Measurements from ENCODE around the gene AGRP.

Gene AGRP

GRCh38 chr16:67518676-67519075, 35.3 kb upstream of the AGRP start:
- H3K4me1 ChIP-seq (ENCODE audit: control insufficient read depth, low read depth, low read length): no peaks in the 10 kb centered on the region
- H3K4me2 ChIP-seq (ENCODE audit: low read length): no peak overlapping the region
- no peaks in the 10 kb centered on the region for H3K79me1 ChIP-seq (ENCODE audit: low read length)
- no peak overlapping the region for H3K56ac ChIP-seq (ENCODE audit: low read length)
- H3K18ac ChIP-seq (ENCODE audit: low read length): no peak overlapping the region
- no peak overlapping the region for H2BK15ac ChIP-seq (replicated peaks; ENCODE audit: low read depth)
- H3K27me3 ChIP-seq (ENCODE audit: insufficient read depth, low read length, poor library complexity): no peaks in the 10 kb centered on the region
- WGBS (ENCODE audit: extremely low coverage, insufficient coverage, low lambda C conversion rate): no CpG with 5 or more reads among the region's 8 CpGs
- no peaks in the 10 kb centered on the region for H3K79me2 ChIP-seq (ENCODE audit: control insufficient read depth, insufficient read depth, low read length)
- no peak overlapping the region for H4K5ac ChIP-seq (ENCODE audit: low read length)
- H3K9ac ChIP-seq (ENCODE audit: low read length): no peak overlapping the region
- H2BK120ac ChIP-seq (ENCODE audit: low read depth, low read length): no peak overlapping the region
- H3K23ac ChIP-seq (ENCODE audit: low read length): no peak overlapping the region
- H2BK5ac ChIP-seq (ENCODE audit: low read length): no peak overlapping the region
- H3K27ac ChIP-seq (ENCODE audit: low read depth, low read length): no peak overlapping the region
- H2AK5ac ChIP-seq (ENCODE audit: low read length): no peak overlapping the region
- H3K36me3 ChIP-seq (ENCODE audit: control insufficient read depth, insufficient read depth, low read length): no peaks in the 10 kb centered on the region
- H4K8ac ChIP-seq (ENCODE audit: low read depth, low read length): no peak overlapping the region
- H3K4ac ChIP-seq (ENCODE audit: low read depth, low read length): no peak overlapping the region
- H3K4me3 ChIP-seq (ENCODE audit: low read length): no peak overlapping the region
- no peak for DNase-seq

- H2BK5ac ChIP-seq (ENCODE audit: low read length): no peak overlapping the region
- no peak overlapping the region for H3K4me3 ChIP-seq (ENCODE audit: low read length)
- H3K27me3 ChIP-seq (ENCODE audit: insufficient read depth, low read length, poor library complexity): no peaks in the 10 kb centered on the region
- H3K36me3 ChIP-seq (ENCODE audit: control insufficient read depth, insufficient read depth, low read length): no peaks in the 10 kb centered on the region
- H3K56ac ChIP-seq (ENCODE audit: low read length): peak overlapping the region; percentile 7
- H3K4ac ChIP-seq (ENCODE audit: low read depth, low read length): no peak overlapping the region
- no peak overlapping the region for H3K18ac ChIP-seq (ENCODE audit: low read length)
- H2BK120ac ChIP-seq (ENCODE audit: low read depth, low read length): no peak overlapping the region
- H3K79me2 ChIP-seq (ENCODE audit: control insufficient read depth, insufficient read depth, low read length): no peaks in the 10 kb centered on the region
- no peak overlapping the region for H4K5ac ChIP-seq (ENCODE audit: low read length)
- no peak for DNase-seq
- no peak overlapping the region for H2BK15ac ChIP-seq (replicated peaks; ENCODE audit: low read depth)
- no peak overlapping the region for H4K8ac ChIP-seq (ENCODE audit: low read depth, low read length)
- H3K79me1 ChIP-seq (ENCODE audit: low read length): no peaks in the 10 kb centered on the region
- H3K4me1 ChIP-seq (ENCODE audit: control insufficient read depth, low read depth, low read length): no peaks in the 10 kb centered on the region
- H3K23ac ChIP-seq (ENCODE audit: low read length): no peak overlapping the region
- H3K9ac ChIP-seq (ENCODE audit: low read length): no peak overlapping the region
- no peak overlapping the region for H3K4me2 ChIP-seq (ENCODE audit: low read length)
- no peak overlapping the region for H2AK5ac ChIP-seq (ENCODE audit: low read length)
- no CpG with 5 or more reads among the region's 11 CpGs for WGBS (ENCODE audit: extremely low coverage, insufficient coverage, low lambda C conversion rate)
- no peak overlapping the region for H3K27ac ChIP-seq (ENCODE audit: low read depth, low read length)
Observed at GRCh38 chr16:67517661-67518423, 34.5 kb upstream of the AGRP start.

GRCh38 chr16:67517155-67517445, 33.8 kb upstream of the AGRP start:
- Histone ChIP-seq H4K8ac (ENCODE audit: low read depth, low read length) (no peak overlapping the region), H2BK120ac (ENCODE audit: low read depth, low read length) (no peak overlapping the region), H2BK15ac (replicated peaks; ENCODE audit: low read depth) (no peak overlapping the region), H3K23ac (ENCODE audit: low read length) (no peak overlapping the region), H3K27me3 (ENCODE audit: insufficient read depth, low read length, poor library complexity) (no peaks in the 10 kb centered on the region), H3K18ac (ENCODE audit: low read length) (no peak overlapping the region), H4K5ac (ENCODE audit: low read length) (no peak overlapping the region), H2BK5ac (ENCODE audit: low read length) (no peak overlapping the region), H3K4ac (ENCODE audit: low read depth, low read length) (no peak overlapping the region), H3K56ac (ENCODE audit: low read length) (no peak overlapping the region), H3K36me3 (ENCODE audit: control insufficient read depth, insufficient read depth, low read length) (no peaks in the 10 kb centered on the region), H2AK5ac (ENCODE audit: low read length) (no peak overlapping the region), H3K79me1 (ENCODE audit: low read length) (no peaks in the 10 kb centered on the region), H3K9ac (ENCODE audit: low read length) (no peak overlapping the region), H3K4me3 (ENCODE audit: low read length) (no peak overlapping the region), H3K4me2 (ENCODE audit: low read length) (no peak overlapping the region), H3K27ac (ENCODE audit: low read depth, low read length) (no peak overlapping the region), H3K79me2 (ENCODE audit: control insufficient read depth, insufficient read depth, low read length) (no peaks in the 10 kb centered on the region), H3K4me1 (ENCODE audit: control insufficient read depth, low read depth, low read length) (no peaks in the 10 kb centered on the region)
- DNase-seq: no peak
- WGBS (ENCODE audit: extremely low coverage, insufficient coverage, low lambda C conversion rate): no CpG with 5 or more reads among the region's 3 CpGs

GRCh38 chr16:67516296-67517154, 33.2 kb upstream of the AGRP start:
- H3K4me3 ChIP-seq (ENCODE audit: low read length): no peak overlapping the region
- H3K27ac ChIP-seq (ENCODE audit: low read depth, low read length): no peak overlapping the region
- H2BK5ac ChIP-seq (ENCODE audit: low read length): no peak overlapping the region
- no CpG with 5 or more reads among the region's 12 CpGs for WGBS (ENCODE audit: extremely low coverage, insufficient coverage, low lambda C conversion rate)
- no peak overlapping the region for H4K5ac ChIP-seq (ENCODE audit: low read length)
- no peak overlapping the region for H4K8ac ChIP-seq (ENCODE audit: low read depth, low read length)
- H2AK5ac ChIP-seq (ENCODE audit: low read length): no peak overlapping the region
- no peak for DNase-seq
- H2BK15ac ChIP-seq (replicated peaks; ENCODE audit: low read depth): no peak overlapping the region
- no peaks in the 10 kb centered on the region for H3K79me2 ChIP-seq (ENCODE audit: control insufficient read depth, insufficient read depth, low read length)
- no peak overlapping the region for H3K4me2 ChIP-seq (ENCODE audit: low read length)
- no peak overlapping the region for H3K23ac ChIP-seq (ENCODE audit: low read length)
- no peak overlapping the region for H3K4ac ChIP-seq (ENCODE audit: low read depth, low read length)
- H3K9ac ChIP-seq (ENCODE audit: low read length): no peak overlapping the region
- H3K27me3 ChIP-seq (ENCODE audit: insufficient read depth, low read length, poor library complexity): no peaks in the 10 kb centered on the region
- H3K56ac ChIP-seq (ENCODE audit: low read length): no peak overlapping the region
- no peaks in the 10 kb centered on the region for H3K4me1 ChIP-seq (ENCODE audit: control insufficient read depth, low read depth, low read length)
- H3K18ac ChIP-seq (ENCODE audit: low read length): no peak overlapping the region
- no peaks in the 10 kb centered on the region for H3K36me3 ChIP-seq (ENCODE audit: control insufficient read depth, insufficient read depth, low read length)
- no peak overlapping the region for H2BK120ac ChIP-seq (ENCODE audit: low read depth, low read length)
- H3K79me1 ChIP-seq (ENCODE audit: low read length): no peaks in the 10 kb centered on the region

DNA sequence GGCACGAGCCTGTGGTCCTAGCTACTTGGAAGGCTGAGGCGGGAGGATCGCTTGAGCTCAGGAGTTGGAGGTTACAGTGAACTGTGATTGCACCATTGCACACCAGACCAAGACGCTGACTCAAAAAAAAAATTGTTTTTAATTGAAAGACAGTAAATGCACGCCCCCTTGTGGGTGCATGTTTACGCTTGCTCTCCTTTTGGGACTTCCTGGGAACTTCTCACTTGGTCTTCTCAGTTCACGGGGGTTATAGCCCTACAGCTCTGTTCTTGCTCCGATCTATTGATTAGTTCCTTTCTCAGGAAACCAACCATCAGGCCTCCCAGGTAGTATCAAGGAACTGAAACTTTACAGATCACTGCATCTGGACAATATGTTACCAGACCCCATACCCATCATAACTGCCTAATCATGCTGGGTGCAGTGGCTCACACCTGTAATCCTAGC, 31.1 kb upstream of the AGRP start:
- Histone ChIP-seq H2BK15ac (replicated peaks; ENCODE audit: low read depth) (no peak overlapping the region), H2BK5ac (ENCODE audit: low read length) (no peak overlapping the region), H3K4me2 (ENCODE audit: low read length) (no peak overlapping the region), H4K5ac (ENCODE audit: low read length) (no peak overlapping the region), H3K56ac (ENCODE audit: low read length) (no peak overlapping the region), H3K23ac (ENCODE audit: low read length) (no peak overlapping the region), H3K4ac (ENCODE audit: low read depth, low read length) (no peak overlapping the region), H3K27ac (ENCODE audit: low read depth, low read length) (no peak overlapping the region), H3K79me2 (ENCODE audit: control insufficient read depth, insufficient read depth, low read length) (no peaks in the 10 kb centered on the region), H3K9ac (ENCODE audit: low read length) (no peak overlapping the region), H3K79me1 (ENCODE audit: low read length) (no peaks in the 10 kb centered on the region), H2BK120ac (ENCODE audit: low read depth, low read length) (no peak overlapping the region), H3K4me3 (ENCODE audit: low read length) (no peak overlapping the region), H4K8ac (ENCODE audit: low read depth, low read length) (no peak overlapping the region), H2AK5ac (ENCODE audit: low read length) (no peak overlapping the region), H3K4me1 (ENCODE audit: control insufficient read depth, low read depth, low read length) (no peaks in the 10 kb centered on the region), H3K18ac (ENCODE audit: low read length) (no peak overlapping the region), H3K27me3 (ENCODE audit: insufficient read depth, low read length, poor library complexity) (no peaks in the 10 kb centered on the region), H3K36me3 (ENCODE audit: control insufficient read depth, insufficient read depth, low read length) (no peaks in the 10 kb centered on the region)
- no CpG with 5 or more reads among the region's 8 CpGs for WGBS (ENCODE audit: extremely low coverage, insufficient coverage, low lambda C conversion rate)
- peak; percentile 81 for DNase-seq

Data from mesendoderm (in vitro differentiated cells).